NCI-H748 treated with DMSO at 0.1 percent for 48 hours (cell line): ENCODE measurements around the gene MIPOL1.
A peak's percentile ranks its signal among the peaks of the same experiment; 100 is the strongest.
"Not testable (repeated sequence)": the region's sequence is repeated elsewhere in the genome, so short reads cannot be mapped to it uniquely, and the experiment has no call there.

Experiments used
- DNase-seq: peaks from one replicate; lab custom pipeline; 2025; lab: John Stamatoyannopoulos, UW

The MIPOL1 gene

DNA sequence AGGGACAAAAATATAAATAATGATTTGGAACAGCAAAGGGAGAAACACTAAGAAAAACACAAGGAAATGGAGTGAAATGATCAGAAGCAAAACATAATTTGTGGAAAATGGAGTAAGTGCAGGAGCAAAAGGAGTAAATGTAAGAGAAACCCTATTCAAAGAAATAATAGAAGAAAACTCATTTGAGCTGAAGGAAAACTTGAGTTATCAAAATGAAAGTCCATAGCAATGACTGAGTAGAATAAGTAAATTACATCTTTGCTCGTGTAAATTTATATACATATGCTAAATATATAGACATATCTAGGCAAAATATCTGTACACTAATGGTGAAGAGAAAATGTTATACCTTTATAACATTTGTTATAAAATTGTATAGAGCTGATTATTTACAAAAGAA is 203.4 kb downstream of the MIPOL1 start:
- no peak for DNase-seq

DNA sequence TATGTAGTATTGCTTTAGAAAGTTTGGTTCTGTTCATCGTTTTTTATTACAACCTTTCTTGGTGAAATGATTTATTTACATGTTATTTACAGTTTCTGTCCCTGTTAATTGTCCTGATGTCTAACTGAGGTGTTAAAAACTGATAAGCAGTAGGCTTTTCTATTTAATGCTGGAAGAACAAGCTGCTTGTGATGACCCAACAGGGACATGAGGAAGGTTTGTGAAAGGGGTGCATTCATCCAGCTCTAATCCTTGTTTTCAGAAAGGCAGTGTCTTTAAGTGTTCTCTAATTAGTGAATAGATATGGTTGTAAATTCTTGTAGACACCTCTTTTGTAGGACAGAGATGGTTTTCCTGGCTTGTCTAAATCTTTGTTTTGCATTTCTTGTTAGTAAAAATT is 205.9 kb downstream of the MIPOL1 start:
- peak; percentile 45 for DNase-seq

GRCh38 chr14:37406095-37406494 is 208.4 kb downstream of the MIPOL1 start:
- no peak for DNase-seq

DNA sequence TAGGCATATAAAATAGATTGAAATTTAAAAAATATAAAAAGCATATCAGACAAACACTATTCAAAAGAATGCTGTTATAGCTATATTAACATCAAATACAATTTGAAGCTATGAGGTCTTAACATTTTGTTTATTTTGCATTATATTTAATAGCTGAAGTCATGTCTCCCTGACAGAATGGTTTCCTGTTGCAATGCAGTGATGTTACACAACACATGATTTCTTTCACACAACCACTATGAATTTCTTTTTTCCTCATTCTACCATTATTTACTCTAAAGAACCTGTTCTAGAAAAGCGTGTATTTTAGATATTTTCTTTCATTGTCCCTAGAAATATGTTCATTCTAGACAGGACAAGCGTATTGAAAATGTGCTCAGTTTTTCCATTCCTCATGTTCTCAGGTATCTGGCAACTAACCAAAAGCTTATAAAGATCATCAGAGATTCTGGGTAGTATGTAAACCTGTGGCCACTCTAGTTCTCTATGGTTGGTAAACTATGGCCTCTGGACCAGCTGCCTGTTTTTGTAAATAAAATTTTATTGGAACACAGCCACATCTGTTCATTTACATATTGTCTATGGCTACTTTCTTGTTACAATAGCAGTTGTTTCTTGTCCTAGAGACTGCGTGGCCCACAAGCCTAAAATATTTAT is 213.5 kb downstream of the MIPOL1 start:
- no peak for DNase-seq

- DNase-seq: no peak
These were observed 215.3 kb downstream of the MIPOL1 start for GRCh38 chr14:37413050-37413449.

DNA sequence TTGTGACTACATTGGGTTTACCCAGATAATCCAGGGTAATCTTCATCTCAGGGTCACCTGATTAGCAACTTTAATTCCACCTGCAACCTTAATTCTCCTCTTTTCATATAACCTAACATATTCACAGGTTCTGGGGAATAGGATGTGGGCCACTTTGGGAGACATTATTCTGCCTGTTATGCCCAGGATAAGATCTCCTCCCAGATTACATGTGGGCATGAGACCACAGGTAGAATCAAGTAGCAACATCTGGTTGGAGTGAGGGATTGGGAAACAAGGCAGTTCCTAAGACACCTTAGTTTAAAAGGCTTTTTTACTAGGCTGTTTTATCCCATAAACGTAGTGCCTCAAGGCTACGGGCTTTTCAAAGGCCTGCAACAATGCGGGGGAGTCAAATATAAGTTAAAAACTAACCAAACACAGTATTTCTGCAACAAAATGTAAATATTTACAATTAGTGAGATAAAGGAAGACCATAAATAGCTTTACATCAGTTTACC is 215.8 kb downstream of the MIPOL1 start:
- no peak for DNase-seq

DNA sequence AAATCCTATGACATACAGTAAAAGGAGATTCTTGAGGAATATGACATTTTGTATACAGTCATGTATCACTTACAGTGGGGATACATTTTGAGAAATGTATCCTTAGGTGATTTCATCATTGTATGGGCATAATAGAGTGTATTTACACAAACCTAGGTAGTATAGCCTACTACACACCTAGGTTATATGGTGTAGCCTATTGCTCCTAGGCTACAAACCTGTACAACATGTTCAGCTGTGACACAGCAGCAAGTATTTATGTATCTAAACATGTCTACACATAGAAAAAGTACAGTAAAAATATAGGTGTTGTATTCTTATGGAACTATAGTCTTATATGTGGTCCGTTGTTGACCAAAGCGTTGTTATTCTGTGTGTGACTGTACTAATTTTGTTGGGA is 218.5 kb downstream of the MIPOL1 start:
- DNase-seq: no peak

GRCh38 chr14:37417151-37417550 is 219.4 kb downstream of the MIPOL1 start:
- DNase-seq: no peak

GRCh38 chr14:37417833-37418232 is 220.1 kb downstream of the MIPOL1 start:
- no peak for DNase-seq

DNA sequence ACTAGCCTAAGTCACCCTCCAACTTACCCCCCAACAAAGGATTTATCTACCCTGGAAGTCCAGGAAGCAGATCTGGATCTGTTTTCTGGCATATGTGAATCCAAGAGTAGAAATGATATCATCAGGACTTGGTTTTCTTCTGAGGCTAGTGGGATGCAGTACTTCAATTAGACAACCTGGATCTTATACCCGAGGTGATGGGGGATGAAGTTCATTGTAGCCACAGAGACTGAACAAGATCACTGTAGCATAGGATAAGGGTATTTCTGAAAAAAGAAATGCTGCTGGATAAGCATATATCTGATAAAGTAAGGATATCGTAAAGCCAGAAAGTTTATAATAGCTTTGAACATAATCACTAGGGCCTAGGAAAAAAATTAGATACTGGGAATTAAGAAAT is 222.9 kb downstream of the MIPOL1 start:
- no peak for DNase-seq

GRCh38 chr14:37422319-37422718 is 224.6 kb downstream of the MIPOL1 start:
- DNase-seq: no peak

DNA sequence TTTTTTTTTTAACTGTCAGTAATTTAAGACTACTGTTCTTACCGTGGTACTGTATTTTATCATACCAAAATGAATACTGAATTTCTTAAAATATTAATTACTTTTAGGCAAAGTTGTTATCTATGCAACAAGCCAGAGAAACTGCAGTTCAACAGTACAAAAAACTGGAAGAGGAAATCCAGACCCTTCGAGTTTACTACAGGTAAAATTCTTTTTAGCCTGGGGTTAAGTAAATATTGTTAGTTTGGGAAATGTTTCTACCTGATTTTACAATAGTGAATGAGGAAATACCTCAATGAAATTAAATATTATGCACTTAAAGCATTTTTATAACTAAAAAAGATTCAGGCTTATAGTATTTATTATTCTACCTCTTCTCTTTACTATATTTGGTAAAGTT is 225.0 kb downstream of the MIPOL1 start:
- no peak for DNase-seq

GRCh38 chr14:37428954-37429353 is 231.2 kb downstream of the MIPOL1 start:
- no peak for DNase-seq

GRCh38 chr14:37429618-37430017 is 231.9 kb downstream of the MIPOL1 start:
- DNase-seq: no peak

DNA sequence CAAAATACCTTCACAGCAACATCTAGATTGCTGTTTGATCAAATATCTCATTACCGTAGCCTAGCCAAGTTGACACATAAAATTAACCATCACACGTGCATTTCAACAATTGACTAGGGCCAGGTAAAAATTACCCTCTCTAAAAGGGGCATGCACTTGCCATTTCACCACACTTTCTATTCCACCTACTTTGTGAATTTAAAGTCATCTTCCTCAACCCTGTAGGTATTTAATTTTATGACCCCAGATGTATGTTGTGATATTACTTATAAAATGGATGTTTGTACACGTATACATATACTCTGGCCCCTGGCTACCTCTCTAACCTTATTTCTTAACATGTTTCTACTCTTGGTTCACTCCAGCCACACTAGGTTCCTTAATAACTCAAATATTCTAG is 237.1 kb downstream of the MIPOL1 start:
- no peak for DNase-seq

DNA sequence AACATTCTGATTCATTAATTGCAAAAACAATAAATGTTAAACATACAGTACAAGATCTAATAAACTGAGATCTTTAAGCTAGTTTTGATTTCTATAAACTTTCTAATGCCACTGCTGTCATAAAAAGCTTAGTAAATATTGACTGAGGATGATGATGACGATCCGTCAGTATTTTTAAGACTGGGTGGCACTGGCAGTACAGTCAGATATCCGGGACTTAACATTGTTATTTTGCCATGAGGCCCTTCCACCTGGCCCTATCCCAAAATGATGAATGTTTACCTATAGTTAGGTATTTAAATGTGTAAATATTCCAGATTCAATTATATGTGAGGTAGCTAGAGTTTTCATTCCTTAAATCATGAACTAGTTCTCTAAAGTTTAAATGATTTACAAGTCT is 238.8 kb downstream of the MIPOL1 start:
- peak; percentile 89 for DNase-seq

GRCh38 chr14:37437490-37437889 is 239.8 kb downstream of the MIPOL1 start:
- peak; percentile 82 for DNase-seq

DNA sequence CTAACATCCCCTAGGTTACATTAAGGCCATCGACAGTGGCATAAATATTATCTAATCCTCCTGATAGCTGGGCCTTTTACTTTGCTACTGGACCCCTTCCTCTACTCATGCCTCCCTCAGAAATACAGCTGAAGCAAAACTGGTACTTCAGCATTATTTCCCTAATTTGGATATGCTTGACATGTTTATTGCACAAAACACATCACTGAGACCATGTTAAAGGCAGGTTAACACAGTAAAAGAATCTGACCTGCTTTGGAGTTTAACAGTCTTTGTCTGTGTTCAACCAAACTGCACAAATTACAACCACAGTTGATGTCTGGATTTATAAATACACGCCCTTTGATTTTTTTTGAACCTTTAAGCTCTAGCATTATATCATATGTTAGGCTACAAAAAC is 240.7 kb downstream of the MIPOL1 start:
- DNase-seq: no peak

- no peak for DNase-seq
These were observed 245.7 kb downstream of the MIPOL1 start for GRCh38 chr14:37443461-37443860.

- no peak for DNase-seq
These were observed 250.2 kb downstream of the MIPOL1 start for GRCh38 chr14:37447883-37448391.

DNA sequence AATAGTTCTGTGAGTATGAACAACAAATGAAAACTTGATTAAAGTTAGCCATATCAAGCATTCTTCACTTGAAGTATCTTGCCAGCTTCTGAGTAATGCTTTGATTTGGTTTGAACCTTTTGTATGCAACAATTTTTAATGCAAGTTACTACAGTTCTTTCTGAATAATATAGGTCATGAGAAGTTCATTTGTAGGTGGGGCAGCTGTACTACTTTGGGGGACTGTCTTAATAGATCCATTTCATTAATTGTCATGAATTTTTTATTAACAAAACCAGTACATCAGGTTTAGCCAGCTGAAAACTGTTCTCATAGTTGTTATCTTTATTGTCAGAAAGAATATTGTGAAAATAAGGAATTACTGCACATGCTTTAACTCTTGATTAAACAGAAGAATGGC is 254.6 kb downstream of the MIPOL1 start:
- DNase-seq: no peak

DNA sequence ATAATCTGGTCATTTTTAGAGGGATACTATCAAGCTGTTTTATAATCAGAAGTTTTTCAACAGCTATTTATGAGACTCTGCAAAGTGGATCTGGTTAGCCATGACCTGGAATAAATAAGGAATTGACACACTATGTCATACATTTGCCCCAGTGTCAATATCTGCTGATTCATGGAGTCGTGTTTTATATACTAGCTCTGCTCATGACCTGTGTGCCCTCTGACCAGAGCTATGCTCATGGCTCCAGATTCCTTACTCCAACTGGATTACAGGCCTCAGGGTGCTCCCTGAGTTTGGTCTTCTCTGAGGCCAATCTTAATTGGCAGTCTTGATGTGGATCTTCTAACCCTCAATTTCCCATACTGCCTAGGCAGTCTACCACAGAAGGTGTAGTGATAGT is 256.2 kb downstream of the MIPOL1 start:
- no peak for DNase-seq

- DNase-seq: no peak
These were observed 259.6 kb downstream of the MIPOL1 start for GRCh38 chr14:37457334-37457733.

DNA sequence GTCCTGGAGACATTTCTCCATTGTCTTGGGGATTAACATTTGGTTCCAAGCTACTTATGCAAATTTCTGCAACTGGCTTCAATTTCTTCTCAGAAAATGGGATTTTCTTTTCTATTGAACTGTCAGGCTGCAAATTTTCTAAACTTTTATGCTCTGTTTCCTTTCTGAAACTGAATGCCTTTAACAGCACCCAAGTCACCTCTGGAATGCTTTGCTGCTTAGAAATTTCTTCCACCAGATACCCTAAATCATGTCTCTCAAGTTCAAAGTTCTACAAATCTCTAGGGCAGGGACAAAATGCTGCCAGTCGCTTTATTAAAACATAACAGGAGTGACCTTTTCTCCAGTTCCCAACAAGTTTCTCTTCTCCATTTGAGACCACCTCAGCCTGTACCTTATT is 264.7 kb downstream of the MIPOL1 start:
- DNase-seq: not testable (repeated sequence)
